SJSA1 (cell line): ENCODE measurements around the gene CRBN. TPM values are rescaled to one million over a fixed set of nuclear protein-coding genes. Genes with fewer than 3 reads are reported as not detected.

Experiments
- DNase-seq, 2 experiments: peaks; one replicate each; pipeline ENCODE4 v3.0.0-alpha.2; 2015 to 2020; ENCODE audit warnings: low spot score in 2 of 2, low read depth in 1 of 2
- H3K27ac ChIP-seq: fragments of 250-450 bp; sonication (Bioruptor Pico); 2 replicates; pipeline ENCODE4 v1.5.1; 2020; ENCODE audit warnings: mild to moderate bottlenecking, moderate library complexity
- H3K27me3 ChIP-seq: fragments of 250-450 bp; sonication (Bioruptor Pico); replicated peaks from 2 replicates; pipeline ENCODE4 v1.5.1; 2020; ENCODE audit warnings: mild to moderate bottlenecking, moderate library complexity
- H3K36me3 ChIP-seq: fragments of 250-450 bp; sonication (Bioruptor Pico); 2 replicates; pipeline ENCODE4 v1.5.1; 2020; ENCODE audit warnings: mild to moderate bottlenecking
- H3K4me1 ChIP-seq: fragments of 250-450 bp; sonication (Bioruptor Pico); replicated peaks from 2 replicates; pipeline ENCODE4 v1.6.1; 2021; ENCODE audit warnings: mild to moderate bottlenecking
- H3K4me3 ChIP-seq: fragments of 250-450 bp; sonication (Bioruptor Pico); 2 replicates; pipeline ENCODE4 v1.5.1; 2020; ENCODE audit warnings: mild to moderate bottlenecking
- H3K9me3 ChIP-seq: fragments of 250-450 bp; sonication (Bioruptor Pico); replicated peaks from 2 replicates; pipeline ENCODE4 v1.5.1; 2020; ENCODE audit warnings: mild to moderate bottlenecking
- total RNA-seq: library from RNA; depleted of rRNA; stranded (reverse); fragments of >200 nt; shearing (Covaris generic); gene quantifications from 2 replicates; pipeline ENCODE4 v1.2.3, GENCODE V29; 2014

Gene CRBN
- total RNA-seq, 1 experiment from 2014 or later: 52.5 TPM

DNA sequence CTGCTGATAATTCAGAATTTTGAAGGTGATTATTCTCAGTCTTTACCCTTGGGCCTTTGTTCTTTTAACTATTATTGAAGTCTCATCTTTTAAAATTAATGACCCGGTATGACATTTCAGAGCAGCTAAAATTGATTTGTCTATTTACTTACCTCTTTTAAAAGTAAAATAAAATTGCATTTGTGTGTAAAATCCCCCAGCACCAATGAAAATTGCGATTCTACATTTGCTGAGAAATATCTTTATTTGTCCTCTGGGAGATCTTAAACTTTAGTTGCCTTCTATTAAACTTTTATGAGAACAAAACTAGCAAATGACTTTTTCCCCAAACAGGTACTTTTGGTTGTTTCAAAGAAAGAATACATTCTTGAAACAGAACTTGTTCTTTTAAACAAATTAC, 61.8 kb downstream of the CRBN start:
- Histone ChIP-seq H3K27ac (no peak overlapping the region), H3K4me1 (no peaks in the 10 kb centered on the region), H3K27me3 (no peaks in the 10 kb centered on the region), H3K9me3 (no peaks in the 10 kb centered on the region), H3K36me3 (no peaks in the 10 kb centered on the region), H3K4me3 (no peak overlapping the region)
- no peak for DNase-seq

DNA sequence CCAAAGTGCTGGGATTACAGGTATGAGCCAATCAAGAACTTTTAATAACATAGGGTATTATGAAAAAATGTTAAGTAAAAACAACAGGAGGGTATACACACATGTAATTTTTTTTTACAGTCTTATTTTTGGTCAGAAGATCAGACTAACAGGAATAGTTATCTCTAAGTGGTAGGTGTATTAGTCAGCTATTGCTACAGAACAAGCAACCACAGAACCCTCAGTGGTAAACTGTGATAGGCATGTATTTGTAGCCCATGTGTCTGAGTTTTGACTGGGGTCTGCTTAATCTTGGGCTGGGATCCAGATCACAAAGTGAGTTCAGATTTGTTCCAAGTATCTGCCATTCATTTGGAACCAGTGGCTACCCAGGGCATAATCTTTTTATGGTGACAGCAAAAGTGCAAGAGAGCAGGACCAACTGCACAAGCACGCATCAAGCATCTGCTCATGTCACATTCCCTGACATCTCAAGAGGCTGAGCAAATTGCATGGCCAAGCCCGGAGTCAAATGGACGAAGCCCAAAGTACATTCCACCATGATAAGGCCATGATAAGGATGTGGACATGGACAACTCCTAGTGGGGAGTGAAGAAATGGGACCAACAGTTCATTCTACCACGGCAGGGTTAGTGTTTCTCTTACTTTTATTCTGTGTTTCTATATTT, 66.3 kb downstream of the CRBN start:
- DNase-seq: no peak
- no peak overlapping the region for H3K27ac ChIP-seq

DNA sequence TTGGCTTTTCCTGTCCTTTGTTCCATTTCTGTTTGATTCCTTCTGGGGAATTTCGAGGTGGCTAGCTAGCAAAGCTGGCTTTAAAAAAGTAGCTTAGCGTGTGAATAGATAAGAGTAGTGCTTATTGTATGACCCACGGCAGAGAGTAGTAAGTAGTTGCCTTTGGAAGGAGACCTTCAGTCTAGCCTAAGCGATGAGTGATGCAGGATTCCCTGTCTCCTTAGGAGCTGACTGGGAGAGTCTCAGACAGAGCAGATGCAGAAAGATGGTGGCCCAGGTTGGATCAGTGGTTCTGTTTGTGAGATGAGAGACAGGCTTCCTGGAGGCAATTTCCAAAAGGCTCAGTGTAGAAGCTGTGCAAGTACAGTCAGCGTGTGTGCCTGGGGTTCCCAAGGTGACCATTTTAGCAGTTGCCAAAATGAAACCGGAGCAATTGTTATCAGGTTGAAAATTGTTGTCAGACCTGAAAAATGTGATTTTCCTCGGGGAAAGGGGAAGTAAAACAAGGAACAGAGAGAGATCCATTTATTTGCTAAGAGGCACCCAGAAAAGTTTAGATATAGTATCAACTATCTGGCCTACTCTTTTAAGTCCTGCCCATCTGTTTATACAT, 68.6 kb downstream of the CRBN start:
- no peak for DNase-seq

More for the DNA sequence above, 66.3 kb downstream of the CRBN start:
- Histone ChIP-seq H3K9me3 (no peaks in the 10 kb centered on the region), H3K4me1 (no peaks in the 10 kb centered on the region), H3K36me3 (no peaks in the 10 kb centered on the region), H3K4me3 (no peak overlapping the region), H3K27me3 (no peaks in the 10 kb centered on the region)

DNA sequence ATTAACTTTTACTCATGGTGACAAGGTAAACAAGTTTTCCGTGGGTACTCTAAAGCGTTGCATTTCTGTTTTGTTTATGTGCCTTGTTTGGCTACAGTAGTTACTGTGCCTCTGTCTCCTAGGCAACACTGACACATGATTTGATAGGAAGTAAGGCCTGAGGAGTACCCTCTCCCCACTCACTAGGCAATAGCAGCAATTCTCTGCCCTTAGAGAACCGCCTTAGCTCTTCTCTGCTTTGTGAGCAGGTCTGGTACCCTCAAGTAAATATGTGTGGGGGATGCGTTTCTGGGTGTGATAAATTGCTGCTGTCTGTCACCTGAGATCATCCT, 69.2 kb downstream of the CRBN start, which contains the start of gene IL5RA:
Gene IL5RA, minus strand, starts transcription at position 76 of the 332 bp plus-strand sequence. CDS start 5,390 bp downstream, outside the sequence.
- H3K4me3 ChIP-seq: no peak within 1 kb of the TSS

More for the DNA sequence above, 68.6 kb downstream of the CRBN start:
- H3K27me3 ChIP-seq: no peaks in the 10 kb centered on the region
- no peak overlapping the region for H3K27ac ChIP-seq
- H3K36me3 ChIP-seq: no peaks in the 10 kb centered on the region
- no peak overlapping the region for H3K4me3 ChIP-seq
- no peaks in the 10 kb centered on the region for H3K4me1 ChIP-seq
- no peaks in the 10 kb centered on the region for H3K9me3 ChIP-seq

DNA sequence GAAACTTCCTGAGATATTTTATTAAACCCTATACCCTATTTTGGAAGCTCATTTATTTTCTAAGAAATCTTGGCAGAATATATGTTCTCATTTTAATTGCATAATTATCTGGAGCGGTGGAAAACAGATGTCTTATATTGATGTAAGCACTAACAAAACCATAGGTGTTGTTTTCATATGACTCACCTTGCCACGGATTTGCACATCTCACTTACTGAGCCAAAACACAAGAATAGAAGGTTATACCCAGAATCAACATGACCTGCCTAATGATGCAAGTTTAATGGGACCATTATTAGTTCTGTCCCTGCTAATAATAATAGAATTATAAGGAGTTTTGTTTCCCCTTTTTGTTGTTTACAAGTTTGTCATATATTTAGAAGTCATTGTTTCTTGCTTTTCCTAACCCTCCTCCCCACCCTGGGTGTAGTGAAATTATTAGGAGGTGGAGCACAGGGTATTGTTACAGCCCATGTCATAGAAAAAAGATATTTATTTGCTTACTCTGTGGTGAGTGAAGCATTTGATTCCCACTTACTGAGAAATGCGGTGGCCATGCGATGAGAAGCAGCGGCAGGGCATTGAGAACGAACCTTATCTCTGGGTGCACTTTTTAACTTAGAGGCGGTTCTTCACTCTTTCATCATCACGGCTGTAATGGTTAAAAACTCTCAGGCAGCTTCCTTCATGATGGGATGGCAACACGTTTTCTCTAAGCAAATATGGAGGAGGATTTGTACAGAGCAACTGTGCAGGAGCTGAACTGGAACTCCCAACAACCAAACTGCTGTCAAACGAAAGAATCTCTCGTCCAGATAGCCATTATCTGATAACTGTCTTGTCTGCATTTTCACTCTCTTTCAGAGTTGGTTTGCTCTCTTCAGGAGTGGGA, 69.8 kb downstream of the CRBN start:
- Histone ChIP-seq H3K36me3 (no peaks in the 10 kb centered on the region), H3K27ac (no peak overlapping the region), H3K4me1 (no peaks in the 10 kb centered on the region), H3K4me3 (no peak overlapping the region), H3K27me3 (no peaks in the 10 kb centered on the region), H3K9me3 (no peaks in the 10 kb centered on the region)
- DNase-seq: no peak

More for the DNA sequence above, 69.2 kb downstream of the CRBN start, which contains the start of gene IL5RA:
- H3K27ac ChIP-seq: no peak within 1 kb of the TSS
- no peaks in the 10 kb centered on the region for H3K36me3 ChIP-seq
- no peaks in the 10 kb centered on the region for H3K9me3 ChIP-seq
- no peaks in the 10 kb centered on the region for H3K27me3 ChIP-seq
- no peak for DNase-seq
- no peaks in the 10 kb centered on the region for H3K4me1 ChIP-seq

DNA sequence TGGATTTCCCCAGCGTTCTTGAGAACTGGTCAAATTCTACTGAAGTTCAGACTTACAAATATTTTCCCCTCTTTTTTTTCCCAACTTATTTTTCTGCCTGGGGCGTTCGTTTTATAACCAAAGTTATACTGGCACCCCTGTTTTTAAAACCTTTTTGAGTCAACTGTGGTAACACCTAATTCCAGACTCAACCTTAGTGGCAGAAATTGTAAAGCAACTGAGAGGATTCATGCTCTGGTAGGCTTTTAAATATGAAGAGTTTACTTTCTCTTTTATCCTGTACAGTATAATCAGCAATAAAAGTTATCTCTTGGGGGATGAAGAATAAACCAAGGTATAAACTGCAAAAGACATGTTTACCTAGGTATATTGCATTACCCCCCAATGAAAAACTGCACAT, 71.6 kb downstream of the CRBN start:
- H3K27ac ChIP-seq: no peak overlapping the region
- no peaks in the 10 kb centered on the region for H3K9me3 ChIP-seq
- no peak for DNase-seq
- H3K36me3 ChIP-seq: no peaks in the 10 kb centered on the region
- H3K4me3 ChIP-seq: no peak overlapping the region
- no peaks in the 10 kb centered on the region for H3K4me1 ChIP-seq
- no peaks in the 10 kb centered on the region for H3K27me3 ChIP-seq

DNA sequence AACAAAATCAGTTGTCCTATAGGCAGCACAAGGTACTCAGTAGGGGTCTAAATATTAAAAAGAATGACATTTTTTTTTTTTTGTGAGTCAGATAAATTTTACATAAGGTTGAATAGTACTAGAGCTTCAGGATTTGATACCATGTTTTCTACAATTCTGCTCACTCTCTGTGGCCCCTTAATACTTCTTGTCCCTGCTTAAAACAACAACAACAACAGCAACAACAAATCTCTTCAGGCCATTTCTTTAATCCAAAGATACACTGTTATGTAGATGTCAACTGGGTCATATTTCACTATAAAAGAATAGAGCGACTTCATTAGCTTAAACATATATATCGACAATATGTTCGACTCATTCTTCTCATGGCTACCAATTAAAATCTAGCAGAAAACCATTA, 72.3 kb downstream of the CRBN start:
- Histone ChIP-seq H3K27ac (no peak overlapping the region), H3K4me3 (no peak overlapping the region), H3K36me3 (no peaks in the 10 kb centered on the region), H3K4me1 (no peaks in the 10 kb centered on the region), H3K27me3 (no peaks in the 10 kb centered on the region), H3K9me3 (no peaks in the 10 kb centered on the region)
- no peak for DNase-seq

DNA sequence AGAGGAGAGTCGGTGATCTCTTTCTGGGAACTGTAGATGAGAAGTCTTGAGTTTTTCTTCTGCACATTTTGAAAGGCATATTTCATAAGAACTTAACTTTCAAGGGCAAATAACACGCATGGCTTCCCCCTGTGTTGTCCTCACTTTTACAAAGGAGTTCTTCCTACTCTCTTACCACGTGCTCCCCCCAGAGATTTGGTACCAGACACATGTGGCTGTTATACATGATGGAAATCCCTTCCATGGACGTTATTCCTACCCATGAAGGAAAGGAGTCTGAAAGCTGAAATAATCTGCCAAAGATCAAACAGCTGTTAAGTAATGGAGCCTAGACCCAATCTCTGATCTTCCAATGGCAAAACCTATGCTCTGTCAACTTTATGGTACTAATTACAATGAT, 73.7 kb downstream of the CRBN start:
- no peak for DNase-seq
- no peaks in the 10 kb centered on the region for H3K9me3 ChIP-seq
- H3K4me3 ChIP-seq: no peak overlapping the region
- H3K36me3 ChIP-seq: no peaks in the 10 kb centered on the region
- H3K27me3 ChIP-seq: no peaks in the 10 kb centered on the region
- H3K27ac ChIP-seq: no peak overlapping the region
- no peaks in the 10 kb centered on the region for H3K4me1 ChIP-seq

DNA sequence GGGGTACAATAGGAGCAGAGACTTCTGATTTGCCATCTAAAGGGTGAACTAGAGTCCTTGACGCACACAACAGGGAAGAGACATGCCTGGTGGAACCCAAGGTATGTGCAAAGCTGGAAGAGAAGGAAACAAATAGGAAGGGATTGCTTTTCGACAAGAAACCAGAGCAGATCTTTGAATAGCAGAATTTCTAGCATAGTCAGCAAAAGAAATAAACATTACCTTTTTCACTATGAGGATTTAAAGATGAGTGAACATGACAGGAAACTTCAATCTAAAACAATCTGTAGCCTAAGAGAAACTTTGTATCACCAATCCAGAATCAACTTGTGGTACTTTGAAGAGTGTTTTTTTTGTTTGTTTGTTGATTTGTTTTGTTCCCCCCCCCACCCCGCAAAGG, 74.2 kb downstream of the CRBN start:
- H3K9me3 ChIP-seq: no peaks in the 10 kb centered on the region
- H3K36me3 ChIP-seq: no peaks in the 10 kb centered on the region
- H3K4me1 ChIP-seq: no peaks in the 10 kb centered on the region
- no peaks in the 10 kb centered on the region for H3K27me3 ChIP-seq
- no peak for DNase-seq
- H3K4me3 ChIP-seq: no peak overlapping the region
- no peak overlapping the region for H3K27ac ChIP-seq

DNA sequence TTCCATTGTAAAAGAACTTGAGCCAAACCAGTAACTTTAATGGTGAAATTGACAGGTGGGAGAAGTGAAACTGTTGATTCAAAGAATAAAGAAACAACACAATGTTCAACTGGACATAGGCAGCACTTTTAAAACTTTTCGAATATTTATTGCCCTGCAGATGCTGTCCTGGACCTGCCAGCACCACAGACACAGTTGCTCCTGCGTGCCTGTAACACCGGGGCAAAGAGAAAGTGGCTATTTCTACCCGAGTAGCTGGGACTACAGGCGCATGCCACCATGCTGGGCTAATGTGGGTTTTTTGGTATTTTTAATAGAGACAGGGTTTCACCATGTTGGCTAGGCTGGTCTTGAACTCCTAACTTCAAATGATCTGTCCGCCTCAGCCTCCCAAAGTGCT, 76.7 kb downstream of the CRBN start:
- no peak for DNase-seq
- Histone ChIP-seq H3K9me3 (no peaks in the 10 kb centered on the region), H3K27me3 (no peaks in the 10 kb centered on the region), H3K4me3 (no peak overlapping the region), H3K4me1 (no peaks in the 10 kb centered on the region), H3K36me3 (no peaks in the 10 kb centered on the region), H3K27ac (no peak overlapping the region)

DNA sequence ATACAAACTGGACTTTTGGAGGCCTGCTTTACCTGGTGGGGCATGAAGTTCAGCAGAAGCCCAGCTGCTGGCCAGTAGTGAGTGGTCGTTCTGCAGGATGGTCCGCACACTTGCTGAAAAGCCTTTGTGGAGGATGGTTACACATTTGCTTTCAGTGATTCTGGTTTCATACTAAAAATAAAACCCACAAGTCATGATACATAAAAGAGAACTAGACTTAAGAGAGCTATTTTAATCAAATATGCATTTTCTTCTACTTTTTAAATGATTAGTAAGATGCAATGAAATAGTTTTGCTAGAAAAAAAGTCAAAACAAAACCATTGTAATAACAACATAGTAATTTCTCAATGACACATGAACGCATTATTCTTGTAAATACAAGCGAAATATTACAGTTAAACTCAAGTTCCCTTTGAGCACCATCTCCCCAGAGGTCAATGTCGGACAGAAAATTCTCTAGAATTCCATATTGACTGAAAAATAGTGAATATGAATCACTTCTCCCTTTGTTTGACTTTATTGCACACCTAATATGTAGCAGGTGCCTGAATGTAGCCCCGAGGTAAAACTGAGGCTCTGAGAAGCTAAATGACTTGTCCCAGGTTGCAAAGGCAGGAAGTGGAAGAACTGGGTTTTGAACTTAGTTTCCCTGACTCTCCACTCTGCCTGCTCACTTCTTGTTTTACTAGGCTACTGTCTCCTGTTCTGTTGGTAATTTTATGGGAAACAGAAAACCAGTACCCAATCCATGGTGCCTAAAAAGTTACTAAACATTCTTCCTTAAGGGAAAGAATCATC, 77.6 kb downstream of the CRBN start:
- Histone ChIP-seq H3K4me3 (no peak overlapping the region), H3K9me3 (no peaks in the 10 kb centered on the region), H3K27me3 (no peaks in the 10 kb centered on the region), H3K36me3 (no peaks in the 10 kb centered on the region), H3K27ac (no peak overlapping the region), H3K4me1 (no peaks in the 10 kb centered on the region)
- no peak for DNase-seq
